GM12865 (cell line): ENCODE results near the gene PTPRA.
A peak's percentile ranks its signal among the peaks of the same experiment; 100 is the strongest.

Source experiments
- DNase-seq: peaks from one replicate; pipeline ENCODE4 v3.0.0; 2010; ENCODE audit warnings: low read depth
- H3K4me3 ChIP-seq: 2 replicates; pipeline ENCODE4 v1.5.1; 2011; ENCODE audit warnings: mild to moderate bottlenecking, low read depth, low read length, control low read depth
- CTCF ChIP-seq: IDR thresholded peaks from 2 replicates; pipeline ENCODE4 v1.5.1; 2011; ENCODE audit warnings: low read length, control low read depth, low read depth, inconsistent platforms; ENCODE audit not compliant: insufficient read depth; ENCODE audit errors: missing control alignments

Gene PTPRA

GRCh38 chr20:2840138-2840966, 32.9 kb upstream of the PTPRA start, which contains the start of the genes PCED1A and VPS16:
Gene PCED1A, minus strand, starts transcription at chr20:2840655. Its CDS starts 743 bp downstream, at chr20:2839912.
Gene VPS16, plus strand, starts transcription at chr20:2840745. Its CDS starts 30 bp downstream, at chr20:2840775.
- peak within 1 kb of the TSS; percentile 99 for H3K4me3 ChIP-seq
- peak; percentile 93 for DNase-seq
- TF ChIP-seq CTCF, result no peak

- DNase-seq, result peak; percentile 51
- no peak for TF ChIP-seq CTCF
- H3K4me3 ChIP-seq, result peak overlapping the region; percentile 99
Observed at GRCh38 chr20:2840967-2841531, 32.2 kb upstream of the PTPRA start.

GRCh38 chr20:2845607-2846006, 27.7 kb upstream of the PTPRA start:
- TF ChIP-seq CTCF, result no peak
- DNase-seq, result no peak
- no peak overlapping the region for H3K4me3 ChIP-seq

- no peak for TF ChIP-seq CTCF
- H3K4me3 ChIP-seq, result no peak overlapping the region
- no peak for DNase-seq
Observed at GRCh38 chr20:2846698-2847097, 26.6 kb upstream of the PTPRA start.

- TF ChIP-seq CTCF, result no peak
- H3K4me3 ChIP-seq, result no peak overlapping the region
- DNase-seq, result no peak
Observed at GRCh38 chr20:2847802-2848201, 25.5 kb upstream of the PTPRA start.

GRCh38 chr20:2849529-2849928, 23.8 kb upstream of the PTPRA start:
- TF ChIP-seq CTCF, result no peak
- no peak for DNase-seq
- no peak overlapping the region for H3K4me3 ChIP-seq
